Progenitor cell of endocrine pancreas (in vitro differentiated cells): ENCODE results near the gene OR10X1. TPM values are rescaled to one million over a fixed set of nuclear protein-coding genes. Genes with fewer than 3 reads are reported as not detected.

ENCODE experiments used
- DNase-seq: peaks from one replicate; pipeline ENCODE4 v3.0.0; 2021; ENCODE audit warnings: low spot score; ENCODE audit not compliant: unreplicated experiment
- H3K27ac Mint-ChIP-seq: 2 replicates; pipeline ENCODE4 v1.8.0; 2021; ENCODE audit warnings: mild to moderate bottlenecking, moderate library complexity, mixed read lengths
- H3K27me3 Mint-ChIP-seq: 2 replicates; pipeline ENCODE4 v1.8.0; 2021; ENCODE audit warnings: mixed read lengths
- H3K36me3 Mint-ChIP-seq: 2 replicates; pipeline ENCODE4 v1.8.0; 2022; ENCODE audit warnings: mixed read lengths; ENCODE audit not compliant: insufficient read depth
- H3K4me1 Mint-ChIP-seq: 2 replicates; pipeline ENCODE4 v1.8.0; 2021; ENCODE audit warnings: low read depth, mixed read lengths
- H3K4me3 Mint-ChIP-seq: 2 replicates; pipeline ENCODE4 v1.8.0; 2021; ENCODE audit warnings: low read depth, mild to moderate bottlenecking, moderate library complexity, mixed read lengths
- H3K9me3 Mint-ChIP-seq: 2 replicates; pipeline ENCODE4 v1.8.0; 2021; ENCODE audit warnings: low read depth, mixed read lengths
- CTCF ChIP-seq: fragments of 200-600 bp; sonication (generic); IDR thresholded peaks from one replicate; pipeline ENCODE4 v1.5.0; 2021; ENCODE audit warnings: antibody characterized with exemption, mild to moderate bottlenecking; ENCODE audit not compliant: unreplicated experiment
- long read RNA-seq: library from polyadenylated mRNA; unstranded; transcript quantifications from one replicate; pipeline ENCODE4 v2.0.0, GENCODE V29; 2020
- total RNA-seq: library from RNA; stranded (reverse); gene quantifications from 2 replicates; pipeline ENCODE4 v1.2.1, GENCODE V29; 2021

The OR10X1 gene
- total RNA-seq: not detected in 2 replicates
- long read RNA-seq: 0 reads

- Mint-ChIP-seq H3K36me3 (no peaks in the 10 kb centered on the region), H3K4me3 (no peak within 1 kb of the TSS), H3K9me3 (no peaks in the 10 kb centered on the region), H3K4me1 (no peaks in the 10 kb centered on the region), H3K27me3 (no peaks in the 10 kb centered on the region), H3K27ac (no peak within 1 kb of the TSS)
- no peak for TF ChIP-seq CTCF
- DNase-seq: no peak
Measured at GRCh38 chr1:158579733-158580132, at the start of gene OR10X1. Gene OR10X1 (minus strand): TSS chr1:158579899. CDS start chr1:158579899, 0 bp downstream.

GRCh38 chr1:158613764-158614163 lies 34.1 kb upstream of the OR10X1 start:
- Mint-ChIP-seq H3K4me3 (no peak overlapping the region), H3K27me3 (no peaks in the 10 kb centered on the region), H3K9me3 (no peaks in the 10 kb centered on the region), H3K36me3 (no peaks in the 10 kb centered on the region), H3K27ac (no peak overlapping the region), H3K4me1 (no peaks in the 10 kb centered on the region)
- DNase-seq: no peak
- TF ChIP-seq CTCF: no peak

- no peak for DNase-seq
- TF ChIP-seq CTCF: no peak
- no peak overlapping the region for H3K27ac Mint-ChIP-seq
- H3K4me3 Mint-ChIP-seq: no peak overlapping the region
- H3K36me3 Mint-ChIP-seq: no peaks in the 10 kb centered on the region
- no peaks in the 10 kb centered on the region for H3K9me3 Mint-ChIP-seq
- H3K4me1 Mint-ChIP-seq: no peaks in the 10 kb centered on the region
- H3K27me3 Mint-ChIP-seq: no peaks in the 10 kb centered on the region
Measured at GRCh38 chr1:158611916-158612315, 32.2 kb upstream of the OR10X1 start.

GRCh38 chr1:158607296-158607695 lies 27.6 kb upstream of the OR10X1 start:
- no peaks in the 10 kb centered on the region for H3K9me3 Mint-ChIP-seq
- DNase-seq: no peak
- H3K4me3 Mint-ChIP-seq: no peak overlapping the region
- H3K27ac Mint-ChIP-seq: no peak overlapping the region
- H3K4me1 Mint-ChIP-seq: no peaks in the 10 kb centered on the region
- H3K27me3 Mint-ChIP-seq: no peaks in the 10 kb centered on the region
- no peak for TF ChIP-seq CTCF
- H3K36me3 Mint-ChIP-seq: no peaks in the 10 kb centered on the region

- Mint-ChIP-seq H3K27me3 (no peaks in the 10 kb centered on the region), H3K27ac (no peak within 1 kb of the TSS), H3K36me3 (no peaks in the 10 kb centered on the region)
Measured at GRCh38 chr1:158604968-158605367, 25.3 kb upstream of the OR10X1 start, which contains the start of gene OR10Z1. Gene OR10Z1 (plus strand): TSS chr1:158605268. CDS start chr1:158606439, 1,171 bp downstream.

More at GRCh38 chr1:158604968-158605367, 25.3 kb upstream of the OR10X1 start, which contains the start of gene OR10Z1:
- no peak for TF ChIP-seq CTCF
- H3K4me3 Mint-ChIP-seq: no peak within 1 kb of the TSS
- DNase-seq: no peak
- H3K9me3 Mint-ChIP-seq: no peaks in the 10 kb centered on the region
- H3K4me1 Mint-ChIP-seq: no peaks in the 10 kb centered on the region
